GM21717 (cell line): ENCODE measurements around the gene OR7G3.

Experiments used
- ATAC-seq: cut with Tn5 transposase; IDR thresholded peaks from one replicate; pipeline ENCODE4 v1.9.1; 2021; ENCODE audit warnings: mild to moderate bottlenecking, moderate library complexity; ENCODE audit not compliant: unreplicated experiment

Gene OR7G3

GRCh38 chr19:9109959-9110358, 16.8 kb downstream of the OR7G3 start:
- no peak for ATAC-seq

- ATAC-seq: no peak
Measured at GRCh38 chr19:9107375-9107774, 19.4 kb downstream of the OR7G3 start, which contains the start of gene OR7G2. OR7G2 (minus strand) TSS chr19:9107475; CDS start chr19:9103243, 4,232 bp downstream.

- no peak for ATAC-seq
Measured at GRCh38 chr19:9086761-9087160, 40.0 kb downstream of the OR7G3 start, which contains the start of gene OR1M1. OR1M1 (plus strand) TSS chr19:9087061; CDS start chr19:9093245, 6,184 bp downstream.

GRCh38 chr19:9078651-9079050, 48.1 kb downstream of the OR7G3 start:
- no peak for ATAC-seq

GRCh38 chr19:9076901-9077300, 49.8 kb downstream of the OR7G3 start:
- ATAC-seq: no peak
